ENCODE measurements around the gene GPR55.
"Not testable (repeated sequence)": the region's sequence is repeated elsewhere in the genome, so short reads cannot be mapped to it uniquely, and the experiment has no call there.

Gene GPR55, protein sequence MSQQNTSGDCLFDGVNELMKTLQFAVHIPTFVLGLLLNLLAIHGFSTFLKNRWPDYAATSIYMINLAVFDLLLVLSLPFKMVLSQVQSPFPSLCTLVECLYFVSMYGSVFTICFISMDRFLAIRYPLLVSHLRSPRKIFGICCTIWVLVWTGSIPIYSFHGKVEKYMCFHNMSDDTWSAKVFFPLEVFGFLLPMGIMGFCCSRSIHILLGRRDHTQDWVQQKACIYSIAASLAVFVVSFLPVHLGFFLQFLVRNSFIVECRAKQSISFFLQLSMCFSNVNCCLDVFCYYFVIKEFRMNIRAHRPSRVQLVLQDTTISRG

DNA sequence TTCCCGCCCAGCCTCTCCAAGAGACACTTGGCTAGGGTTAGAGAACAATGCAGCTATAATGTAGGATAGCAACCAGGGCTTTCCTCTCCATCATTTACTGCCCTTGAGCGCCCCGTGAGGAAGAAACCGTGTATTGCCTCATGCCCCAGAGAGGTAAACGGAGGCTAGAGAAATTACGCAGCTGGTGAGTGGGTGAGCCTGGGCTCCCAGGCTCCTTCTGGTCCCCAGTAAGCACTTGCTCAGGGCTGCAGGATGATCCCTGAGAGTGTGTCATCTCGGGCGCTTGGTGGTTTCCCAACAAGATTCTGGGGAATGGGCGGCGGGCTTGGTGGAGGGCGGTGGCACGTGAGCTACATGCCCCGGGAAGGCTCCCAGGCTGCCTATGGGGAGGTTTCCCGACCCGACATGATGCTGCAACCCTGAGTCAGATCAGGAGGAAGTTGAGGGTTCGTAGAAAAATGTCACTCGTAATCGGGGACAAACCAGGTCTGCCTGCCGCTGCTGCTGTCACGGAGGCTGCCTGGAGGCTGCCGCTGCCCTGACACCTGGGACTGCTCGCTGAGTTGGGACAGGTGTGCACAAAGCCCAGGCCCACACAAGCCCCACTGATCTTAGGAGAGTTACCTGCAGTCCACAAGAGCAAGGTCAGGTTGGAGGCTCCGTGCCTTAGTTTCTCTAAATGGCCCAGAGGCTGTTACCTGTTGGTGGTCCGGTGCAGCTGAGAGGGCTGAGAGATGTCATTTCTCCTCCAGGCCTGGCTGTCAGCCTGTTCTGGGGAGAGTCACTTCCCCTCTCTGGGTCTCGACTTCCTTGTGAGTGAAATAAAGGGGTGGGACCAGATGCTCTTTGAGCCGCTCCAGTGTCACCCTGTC lies at the start of gene GPR55:
GPR55 (minus strand) TSS at position 773 of the 872 bp plus-strand sequence. CDS start 14,280 bp downstream, outside the sequence.
- DNase-seq (ENCODE audit: low spot score) = no peak

DNA sequence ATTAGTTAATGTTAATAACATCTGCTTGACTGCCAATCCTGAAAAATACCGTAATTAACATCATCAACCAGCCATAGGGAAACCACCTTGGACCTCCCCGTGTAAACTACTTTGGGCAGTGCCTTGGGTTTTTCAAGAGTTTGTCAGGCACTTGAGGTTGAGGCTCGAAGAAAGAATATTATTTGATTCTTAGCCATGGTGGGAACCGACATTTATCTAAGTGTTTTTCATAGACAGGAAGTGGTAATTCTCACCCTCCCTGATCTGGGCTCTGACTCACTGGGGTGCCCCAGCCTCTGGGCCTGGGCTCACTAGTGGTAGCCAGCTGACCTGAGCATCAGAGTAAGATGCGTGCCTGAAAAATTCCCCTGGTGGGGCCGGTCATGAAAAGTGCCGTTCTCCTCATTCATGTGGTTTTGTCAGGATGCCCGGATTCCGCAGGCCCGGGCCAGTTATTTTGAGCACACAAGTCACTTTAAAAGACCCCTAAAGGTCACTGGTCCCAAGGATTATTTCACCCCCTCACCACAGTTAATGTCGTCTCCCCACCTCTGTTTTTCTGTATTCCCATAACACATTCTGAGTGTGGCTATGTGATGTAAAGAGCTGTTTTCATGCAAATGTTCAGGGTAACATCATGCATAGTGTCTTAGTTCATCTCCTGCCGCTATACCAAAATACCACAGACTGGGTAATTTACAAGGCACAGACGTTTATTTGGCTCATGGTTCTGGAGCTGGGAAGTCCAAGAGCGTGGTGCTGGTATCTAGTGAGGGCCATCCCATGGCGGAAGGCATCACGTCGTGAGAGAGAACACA lies 49.3 kb upstream of the GPR55 start:
- DNase-seq (ENCODE audit: low spot score) = peak; percentile 78

DNA sequence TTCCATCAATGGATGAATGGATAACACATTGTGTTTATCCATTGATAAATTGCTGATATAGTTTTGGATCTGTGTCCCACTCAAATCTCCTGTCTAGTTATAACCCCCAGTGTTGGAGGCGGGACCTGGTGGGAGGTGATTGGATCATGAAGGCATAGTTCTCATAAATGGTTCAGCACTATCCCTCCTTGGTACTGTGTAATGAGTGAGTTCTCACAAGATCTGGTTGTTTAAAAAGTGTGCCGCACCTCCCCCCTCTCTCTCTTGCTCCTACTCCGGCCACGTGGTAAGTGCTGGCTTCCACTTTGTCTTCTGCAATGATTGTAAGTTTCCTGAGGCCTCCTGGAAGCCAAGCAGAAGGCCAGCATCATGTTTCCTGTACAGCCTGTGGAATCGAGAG lies 47.0 kb upstream of the GPR55 start:
- no peak for DNase-seq (ENCODE audit: low spot score)

DNA sequence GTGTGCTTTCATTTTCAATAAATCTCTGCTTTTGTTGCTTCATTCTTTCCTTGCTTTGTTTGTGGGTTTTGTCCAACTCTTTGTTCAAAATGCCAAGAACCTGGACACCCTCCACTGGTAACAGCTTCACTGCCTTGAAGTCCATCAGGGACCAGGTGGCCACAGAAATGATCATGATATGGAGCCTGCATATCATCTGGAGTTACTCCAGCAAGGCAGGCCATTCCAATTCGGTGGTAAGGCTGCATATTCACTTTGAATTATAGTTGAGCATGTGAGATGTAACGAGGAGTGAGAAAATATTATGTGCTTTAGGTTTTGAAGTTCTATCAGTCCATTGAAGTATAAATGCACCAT lies 44.6 kb upstream of the GPR55 start:
- no peak for DNase-seq (ENCODE audit: low spot score)

DNA sequence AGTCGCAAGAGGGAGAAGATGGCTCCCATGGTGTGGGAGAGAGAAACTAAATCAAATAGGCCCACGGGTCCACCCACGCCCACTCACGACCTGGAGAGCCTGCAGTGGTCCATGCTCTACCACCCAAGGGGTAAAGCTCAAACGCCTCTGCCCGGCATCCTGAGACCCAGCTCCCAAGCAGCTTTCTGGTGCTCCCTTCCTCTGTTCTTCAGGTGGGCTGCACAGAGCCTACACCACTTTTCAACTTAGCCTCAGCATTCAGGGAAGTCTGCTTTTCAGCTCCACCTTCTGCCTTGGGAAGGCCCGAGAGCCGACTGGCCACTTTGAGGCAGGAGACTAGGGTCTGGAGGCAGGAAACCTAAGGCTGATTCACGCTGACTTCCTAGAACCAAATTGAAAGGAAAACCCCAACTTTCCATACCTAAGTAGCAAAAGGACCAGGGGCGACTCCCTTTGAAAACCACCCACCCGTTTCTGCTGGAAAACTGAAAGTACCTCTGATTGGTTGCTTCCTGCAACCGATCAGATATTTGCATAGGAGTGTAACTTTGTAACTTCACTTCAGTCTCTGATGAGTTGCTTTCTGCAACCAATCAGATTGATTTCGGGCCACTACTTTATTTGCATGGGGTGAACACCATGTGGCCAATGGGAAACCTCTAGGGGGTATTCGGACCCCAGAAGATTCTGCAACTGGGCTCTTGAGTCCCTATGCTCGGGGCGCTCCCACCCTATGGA lies 44.0 kb upstream of the GPR55 start:
- no peak for DNase-seq (ENCODE audit: low spot score)

DNA sequence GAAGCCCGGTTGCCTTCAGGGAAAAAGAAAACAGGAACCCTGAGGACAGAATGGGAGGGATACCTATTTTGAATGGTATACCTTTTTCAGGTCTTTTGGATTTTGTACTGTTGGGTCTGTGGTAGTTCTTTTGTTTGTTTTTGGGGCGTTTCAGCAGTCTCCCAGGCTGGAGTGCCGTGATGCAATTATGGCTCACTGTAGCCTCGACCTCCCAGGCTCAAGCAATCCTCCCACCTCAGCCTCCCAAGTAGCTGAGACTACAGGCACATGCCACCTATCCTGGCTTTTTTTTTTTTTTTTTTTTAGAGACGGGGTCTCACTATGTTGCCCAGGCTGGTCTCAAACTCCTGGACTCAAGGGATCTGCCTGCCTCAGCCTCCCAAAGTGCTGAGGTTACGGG lies 43.3 kb upstream of the GPR55 start:
- not testable (repeated sequence) for DNase-seq (ENCODE audit: low spot score)

DNA sequence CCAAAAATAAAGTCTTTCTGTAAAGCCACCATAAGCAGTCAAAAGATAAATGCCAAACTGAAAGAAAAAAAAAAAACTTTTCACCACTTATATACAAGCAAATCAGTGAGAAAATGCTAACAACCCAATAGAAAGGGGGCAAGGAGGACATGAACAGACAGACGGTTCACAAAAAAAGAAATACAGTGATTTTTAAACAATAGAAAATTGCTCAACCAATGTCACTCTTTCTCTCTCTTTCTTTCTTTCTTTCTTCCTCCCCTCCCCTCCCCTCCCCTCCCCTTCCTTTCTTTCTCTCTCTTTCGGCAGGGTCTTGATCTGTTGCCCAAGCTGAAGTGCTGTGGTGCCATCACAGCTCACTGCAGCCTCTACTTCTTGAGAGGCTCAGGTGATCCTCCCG lies 42.1 kb upstream of the GPR55 start:
- no peak for DNase-seq (ENCODE audit: low spot score)

DNA sequence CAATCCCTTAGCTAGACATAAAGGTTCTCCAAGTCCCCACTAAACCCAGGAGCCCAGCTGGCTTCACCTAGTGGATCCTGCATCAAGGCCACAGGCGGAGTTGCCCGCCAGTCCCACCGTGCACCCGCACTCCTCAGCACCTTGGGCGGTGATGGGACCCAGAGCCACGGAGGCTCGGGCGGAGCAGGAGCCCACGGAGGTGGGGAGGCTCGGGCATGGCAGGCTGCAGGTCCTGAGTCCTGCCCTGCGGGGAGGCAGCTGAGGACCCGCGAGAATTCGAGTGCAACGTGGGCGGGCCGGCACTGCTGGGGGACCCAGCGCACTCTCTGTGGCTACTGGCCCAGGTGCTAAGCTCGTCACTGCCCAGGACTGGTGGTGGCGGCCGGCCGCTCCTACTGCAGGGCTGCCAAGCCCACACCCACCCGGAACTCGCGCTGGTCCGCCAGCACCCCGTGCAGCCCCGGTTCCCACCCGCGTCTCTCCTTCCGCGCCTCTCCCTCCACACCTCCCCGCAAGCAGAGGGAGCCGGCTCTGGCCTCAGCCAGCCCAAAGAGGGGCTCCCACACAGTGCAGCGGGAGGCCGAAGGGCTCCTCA lies 39.2 kb upstream of the GPR55 start:
- no peak for DNase-seq (ENCODE audit: low spot score)

DNA sequence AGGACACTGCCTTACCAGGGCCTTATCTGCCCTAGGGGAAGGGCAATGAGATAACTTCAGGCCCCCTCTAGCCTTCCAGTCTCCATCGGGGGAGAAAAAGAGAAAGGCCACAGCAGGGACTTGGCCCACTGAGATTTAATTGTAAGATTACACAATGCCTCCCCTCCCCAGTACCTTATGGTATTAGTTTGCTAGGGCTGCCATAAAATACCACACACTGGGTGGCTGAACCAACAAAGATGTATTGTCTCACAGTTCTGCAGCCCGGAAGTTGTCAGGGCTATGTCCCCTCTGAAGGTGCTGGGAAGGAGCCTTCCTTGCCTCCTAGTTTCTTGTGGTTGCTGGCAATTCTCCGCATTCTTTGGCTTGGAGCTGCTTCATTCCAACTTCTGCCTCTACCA lies 36.0 kb upstream of the GPR55 start:
- DNase-seq (ENCODE audit: low spot score) = no peak

DNA sequence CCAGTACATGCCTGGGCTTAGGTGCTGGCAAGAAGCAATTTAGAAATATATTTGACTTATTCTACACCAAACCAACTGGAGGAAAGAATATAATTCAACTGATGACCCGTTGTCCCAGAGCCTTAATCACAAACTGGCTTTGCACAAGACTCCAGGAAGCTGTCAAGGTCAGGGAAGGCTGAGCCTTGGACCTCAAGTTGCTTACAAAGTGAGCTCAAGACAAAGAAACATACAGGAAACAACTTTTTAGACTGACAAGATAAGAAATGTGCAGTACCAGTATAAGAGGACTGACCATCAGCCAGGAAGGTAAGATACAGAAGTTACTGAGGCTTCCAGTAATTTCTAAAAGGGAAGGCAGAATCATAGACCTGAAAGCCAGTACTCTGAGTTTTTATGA lies 35.0 kb upstream of the GPR55 start:
- DNase-seq (ENCODE audit: low spot score) = no peak

DNA sequence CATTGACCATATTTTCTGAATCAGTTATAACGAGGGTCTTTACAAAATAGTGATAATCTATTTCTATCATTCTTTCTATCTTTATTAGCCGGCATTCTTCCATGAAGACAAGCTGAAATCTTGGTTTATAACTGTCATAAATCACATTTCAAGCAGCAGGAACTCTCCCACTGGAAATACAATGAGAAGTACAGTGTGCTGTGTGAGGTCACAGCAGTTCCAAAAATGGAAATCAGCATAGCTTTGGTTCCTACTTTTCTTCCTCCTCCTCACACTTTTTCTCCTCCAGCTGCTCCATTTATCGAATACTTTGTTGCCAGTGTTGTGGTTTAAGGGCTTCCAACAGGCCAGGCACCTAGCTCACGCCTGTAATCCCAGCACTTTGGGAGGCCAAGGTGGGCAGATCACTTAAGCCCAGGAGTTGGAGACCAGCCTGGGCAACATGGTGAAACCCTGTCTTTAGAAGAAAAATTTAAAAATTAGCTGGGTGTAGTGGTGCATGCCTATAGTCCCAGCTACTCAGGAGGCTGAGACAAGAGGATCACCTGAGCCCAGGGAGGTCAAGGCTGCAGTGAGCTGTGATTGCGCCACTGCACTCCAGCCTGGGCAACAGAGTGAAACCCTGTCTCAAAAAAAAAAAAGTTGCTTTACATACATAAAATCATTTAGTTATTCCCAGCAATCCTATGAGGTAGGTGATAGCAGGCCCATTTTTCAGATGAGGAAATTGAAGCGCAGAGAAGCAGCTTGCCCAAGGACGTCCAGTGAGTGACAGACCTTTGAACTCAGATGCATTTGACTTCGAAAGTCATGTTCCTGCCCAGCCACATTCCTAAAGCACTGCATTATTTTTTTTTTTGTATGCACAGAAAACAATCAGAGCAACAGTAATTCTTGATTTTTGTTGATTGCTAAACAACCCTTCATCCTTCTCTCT lies 34.0 kb upstream of the GPR55 start:
- no peak for DNase-seq (ENCODE audit: low spot score)

DNA sequence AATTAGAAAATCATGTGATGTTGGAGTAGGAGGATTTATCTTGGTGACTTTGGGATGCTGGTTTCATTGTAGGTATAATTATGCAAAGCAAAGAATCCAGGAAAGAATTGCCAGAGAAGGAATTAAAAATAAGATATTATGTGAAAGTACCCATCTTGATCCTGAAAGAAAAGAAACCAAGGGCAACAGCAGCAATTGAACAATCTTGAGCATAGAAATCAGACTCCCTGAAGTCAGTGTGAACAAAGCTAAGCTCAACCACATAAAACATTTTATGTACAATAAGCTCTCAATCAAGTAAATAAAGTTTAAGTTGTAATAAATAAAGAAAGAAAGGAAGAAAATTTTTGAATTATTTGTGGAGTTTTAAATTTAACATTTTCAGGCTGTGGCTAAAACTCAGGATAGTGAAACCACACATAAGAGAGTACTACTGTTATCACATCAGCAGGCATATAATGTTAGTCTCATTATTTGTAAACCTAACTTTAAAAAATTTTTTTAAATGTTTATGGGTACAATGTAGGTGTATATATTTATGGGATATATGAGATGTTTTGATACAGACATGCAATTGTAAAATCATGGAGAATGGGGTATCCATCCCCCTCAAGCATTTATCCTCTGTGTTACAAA lies 32.8 kb upstream of the GPR55 start:
- no peak for DNase-seq (ENCODE audit: low spot score)

DNA sequence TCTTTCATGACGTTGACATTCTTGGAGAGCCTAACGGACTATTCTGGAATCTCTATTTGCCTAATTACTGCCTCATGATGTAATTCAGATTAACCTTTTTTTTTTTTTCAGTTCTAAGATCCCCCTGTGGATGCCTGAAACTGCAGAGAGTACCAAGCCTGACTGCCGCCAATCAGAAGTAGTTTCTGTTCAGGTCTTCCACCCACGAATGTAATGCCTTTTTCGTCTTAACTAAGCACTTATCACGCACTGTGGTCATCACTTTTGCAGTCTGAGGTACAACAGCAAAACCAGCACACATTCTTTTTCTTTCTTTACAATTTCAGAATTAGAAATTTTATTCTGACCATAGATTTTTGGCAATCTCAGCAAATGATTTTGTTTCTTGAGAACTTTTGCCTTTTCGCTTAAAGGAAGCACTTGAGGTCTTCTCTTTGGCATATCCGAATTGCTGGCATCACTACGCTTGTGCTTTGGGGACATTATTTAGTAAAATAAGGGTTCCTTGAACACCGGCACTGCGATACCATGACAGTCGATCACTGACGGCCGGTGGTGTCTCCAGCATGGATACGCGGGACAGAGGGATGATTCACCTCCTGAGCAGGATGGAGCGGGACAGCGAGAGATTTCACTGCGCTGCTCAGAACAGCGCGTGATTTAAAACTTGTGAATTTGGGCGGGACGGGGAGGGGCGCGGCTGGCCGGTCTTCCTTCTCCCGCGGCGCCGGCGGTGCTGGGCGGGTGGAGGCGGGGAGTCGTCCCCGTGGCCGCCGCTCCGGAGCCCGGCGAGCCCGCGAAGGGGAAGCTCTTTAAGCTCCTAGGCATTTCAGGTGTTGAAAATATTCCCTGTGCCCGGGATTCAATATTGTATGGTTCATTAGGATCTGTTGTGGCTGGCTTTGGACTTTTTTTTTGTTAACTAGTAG lies 32.0 kb upstream of the GPR55 start:
- peak; percentile 81 for DNase-seq (ENCODE audit: low spot score)

DNA sequence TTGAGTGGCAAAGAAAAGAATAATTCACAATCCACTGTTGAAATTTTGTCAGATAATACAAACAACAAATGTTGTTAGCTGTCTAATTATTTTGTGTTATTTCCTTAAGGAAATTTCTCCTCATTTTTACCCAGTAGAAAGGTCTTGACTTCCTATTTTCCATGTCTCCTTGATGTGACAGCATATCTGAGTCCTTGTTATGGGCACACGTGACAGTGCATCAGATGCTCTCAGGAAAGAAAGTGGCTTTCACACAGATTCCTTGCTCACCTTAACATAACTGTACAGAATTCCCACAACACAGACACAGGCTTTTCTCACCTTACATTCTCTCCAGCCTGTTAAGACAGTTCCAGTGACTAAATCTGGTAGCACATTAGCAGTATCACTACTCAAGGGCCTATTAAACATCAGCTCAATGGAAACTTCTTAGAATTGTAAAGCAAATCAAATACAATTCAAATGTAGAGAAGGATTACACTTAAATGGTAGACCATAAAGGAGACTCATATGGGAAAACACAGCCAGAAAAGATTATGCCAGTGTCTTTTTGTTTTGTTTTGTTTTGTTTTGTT lies 30.2 kb upstream of the GPR55 start:
- no peak for DNase-seq (ENCODE audit: low spot score)

DNA sequence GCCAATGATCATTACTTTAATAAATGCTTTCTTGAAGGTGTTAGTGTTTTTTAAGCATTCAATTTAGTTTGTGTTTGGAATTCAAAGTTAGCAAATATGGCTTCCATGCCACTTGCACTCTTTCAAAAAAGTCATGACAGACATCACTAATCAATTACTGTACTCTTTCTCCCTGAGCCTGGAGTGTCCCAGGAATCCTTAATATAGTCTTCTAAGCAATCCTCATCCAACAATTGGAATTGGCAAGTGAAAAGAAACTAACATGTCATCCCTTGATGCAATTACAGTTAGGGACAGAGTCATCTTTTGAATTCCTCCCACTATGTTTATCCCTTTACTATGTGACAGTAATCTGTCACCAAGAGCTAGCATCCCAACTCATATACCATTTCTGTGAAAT lies 29.7 kb upstream of the GPR55 start:
- DNase-seq (ENCODE audit: low spot score) = no peak

DNA sequence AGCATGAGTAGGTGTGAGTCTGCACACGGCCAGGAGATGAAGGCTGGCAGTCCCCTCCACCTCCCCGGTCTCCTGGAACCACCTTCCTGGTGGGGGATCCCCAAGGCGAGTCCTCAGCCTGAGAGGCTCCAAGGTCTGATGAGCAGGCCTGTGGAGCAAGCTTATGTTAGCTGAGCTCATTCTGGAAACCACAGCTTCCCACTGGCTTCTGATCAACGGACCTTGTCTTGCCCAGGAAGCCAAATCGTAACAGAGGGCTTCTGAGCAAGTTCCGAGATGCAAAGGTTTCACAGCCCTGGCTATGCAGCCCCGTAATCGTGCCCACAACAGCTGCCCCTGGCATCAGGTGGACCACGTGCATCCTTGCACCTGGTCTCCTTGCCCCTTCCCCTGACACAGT lies 28.8 kb upstream of the GPR55 start:
- no peak for DNase-seq (ENCODE audit: low spot score)

DNA sequence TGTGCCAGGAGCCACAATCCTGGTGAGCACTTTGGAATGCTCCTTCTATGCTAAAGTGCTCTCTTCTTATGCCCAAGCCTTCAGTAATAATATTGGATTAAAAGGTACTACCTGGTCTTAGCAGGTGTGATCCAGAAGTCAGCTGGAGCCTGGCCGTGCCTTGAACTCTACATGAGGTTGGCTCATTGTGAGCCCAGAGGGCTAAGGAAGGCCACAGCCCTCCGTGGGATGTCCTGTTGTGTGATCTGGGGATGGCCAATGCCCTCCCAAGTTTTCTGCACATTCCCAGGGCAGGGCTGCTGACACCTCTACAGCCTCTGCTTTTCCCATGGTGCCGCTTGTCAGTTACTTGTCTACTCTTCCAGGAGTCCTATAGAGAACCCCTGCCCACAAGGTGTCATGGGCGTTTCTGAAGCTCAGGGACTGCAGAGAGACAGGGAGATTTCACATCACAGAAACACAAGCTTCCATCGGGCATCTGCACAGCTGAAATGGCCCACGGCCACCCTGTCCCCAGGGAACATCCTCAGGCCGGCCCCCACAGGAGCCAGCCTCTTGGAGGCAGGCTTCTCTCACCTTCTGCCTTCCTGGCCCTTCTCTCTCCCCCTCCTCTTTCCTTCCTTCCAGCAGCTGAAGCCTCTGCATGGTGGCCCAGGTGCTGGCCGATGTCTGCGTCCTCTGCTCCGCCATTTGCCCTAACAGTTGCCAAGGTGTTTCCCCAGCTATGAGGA lies 27.3 kb upstream of the GPR55 start:
- no peak for DNase-seq (ENCODE audit: low spot score)

DNA sequence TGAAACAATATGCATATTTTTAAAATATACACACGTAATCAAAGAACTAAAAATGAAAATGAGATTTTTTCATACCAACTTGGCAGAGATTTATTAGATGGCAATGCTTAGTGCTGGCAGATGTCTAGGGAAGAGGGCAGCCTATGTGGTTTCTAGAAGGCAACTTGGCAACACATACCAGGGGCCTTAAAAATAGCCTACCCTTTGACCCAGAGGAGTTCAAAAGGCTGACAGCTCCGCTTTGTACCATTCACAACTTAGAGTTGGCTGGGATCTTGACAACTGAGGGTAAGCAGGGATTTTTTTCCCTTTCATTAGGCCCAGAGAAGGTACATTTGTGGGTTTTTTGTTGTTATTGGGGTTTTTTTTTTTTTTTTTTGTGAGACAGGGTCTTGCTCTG lies 26.4 kb upstream of the GPR55 start:
- DNase-seq (ENCODE audit: low spot score) = no peak

Measured in AG20443 (cell line).